ENCODE measurements around the gene SLC38A6.

Gene SLC38A6

DNA sequence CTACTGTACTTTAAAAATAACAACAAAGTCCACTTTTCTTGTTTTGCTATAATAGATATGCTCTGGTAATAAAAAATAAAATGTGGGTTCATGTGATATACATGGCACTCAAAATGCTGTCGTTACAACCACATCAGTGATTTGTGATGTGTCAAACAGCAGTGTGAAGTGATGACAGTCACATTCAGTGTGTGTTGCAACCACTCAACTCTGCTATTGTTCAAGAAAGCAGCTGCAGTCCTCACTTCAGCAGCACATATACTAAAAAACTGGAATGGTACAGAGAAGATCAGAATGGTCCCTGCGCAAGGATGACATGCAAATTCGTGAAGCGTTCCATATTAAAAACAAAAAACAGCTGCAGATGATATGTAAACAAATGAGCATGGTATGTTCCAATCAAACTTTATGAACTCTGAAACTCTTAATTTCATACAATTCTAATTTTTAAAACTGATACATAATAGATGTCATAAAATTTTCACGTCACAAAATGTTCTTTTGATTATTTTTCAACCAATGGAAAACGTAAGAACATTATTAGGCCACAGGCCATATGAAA lies 6.9 kb upstream of the SLC38A6 start:
- TF ChIP-seq, protein P1, sequence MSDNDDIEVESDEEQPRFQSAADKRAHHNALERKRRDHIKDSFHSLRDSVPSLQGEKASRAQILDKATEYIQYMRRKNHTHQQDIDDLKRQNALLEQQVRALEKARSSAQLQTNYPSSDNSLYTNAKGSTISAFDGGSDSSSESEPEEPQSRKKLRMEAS (IDR thresholded peaks at IDR 0.05): no peak
- TF ChIP-seq CEBPB (IDR thresholded peaks at IDR 0.05): no peak
- no peak for TF ChIP-seq CREB1 (IDR thresholded peaks at IDR 0.05; ENCODE audit: low read depth)
- TF ChIP-seq TAF1 (IDR thresholded peaks at IDR 0.05; ENCODE audit: low read depth): no peak
- no peak for TF ChIP-seq FOXM1 (IDR thresholded peaks at IDR 0.05; ENCODE audit: borderline replicate concordance, low read depth)
- TF ChIP-seq, protein P2, sequence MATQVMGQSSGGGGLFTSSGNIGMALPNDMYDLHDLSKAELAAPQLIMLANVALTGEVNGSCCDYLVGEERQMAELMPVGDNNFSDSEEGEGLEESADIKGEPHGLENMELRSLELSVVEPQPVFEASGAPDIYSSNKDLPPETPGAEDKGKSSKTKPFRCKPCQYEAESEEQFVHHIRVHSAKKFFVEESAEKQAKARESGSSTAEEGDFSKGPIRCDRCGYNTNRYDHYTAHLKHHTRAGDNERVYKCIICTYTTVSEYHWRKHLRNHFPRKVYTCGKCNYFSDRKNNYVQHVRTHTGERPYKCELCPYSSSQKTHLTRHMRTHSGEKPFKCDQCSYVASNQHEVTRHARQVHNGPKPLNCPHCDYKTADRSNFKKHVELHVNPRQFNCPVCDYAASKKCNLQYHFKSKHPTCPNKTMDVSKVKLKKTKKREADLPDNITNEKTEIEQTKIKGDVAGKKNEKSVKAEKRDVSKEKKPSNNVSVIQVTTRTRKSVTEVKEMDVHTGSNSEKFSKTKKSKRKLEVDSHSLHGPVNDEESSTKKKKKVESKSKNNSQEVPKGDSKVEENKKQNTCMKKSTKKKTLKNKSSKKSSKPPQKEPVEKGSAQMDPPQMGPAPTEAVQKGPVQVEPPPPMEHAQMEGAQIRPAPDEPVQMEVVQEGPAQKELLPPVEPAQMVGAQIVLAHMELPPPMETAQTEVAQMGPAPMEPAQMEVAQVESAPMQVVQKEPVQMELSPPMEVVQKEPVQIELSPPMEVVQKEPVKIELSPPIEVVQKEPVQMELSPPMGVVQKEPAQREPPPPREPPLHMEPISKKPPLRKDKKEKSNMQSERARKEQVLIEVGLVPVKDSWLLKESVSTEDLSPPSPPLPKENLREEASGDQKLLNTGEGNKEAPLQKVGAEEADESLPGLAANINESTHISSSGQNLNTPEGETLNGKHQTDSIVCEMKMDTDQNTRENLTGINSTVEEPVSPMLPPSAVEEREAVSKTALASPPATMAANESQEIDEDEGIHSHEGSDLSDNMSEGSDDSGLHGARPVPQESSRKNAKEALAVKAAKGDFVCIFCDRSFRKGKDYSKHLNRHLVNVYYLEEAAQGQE (IDR thresholded peaks at IDR 0.05; ENCODE audit: low read depth): no peak
- TF ChIP-seq YY1 (IDR thresholded peaks at IDR 0.05; ENCODE audit: low read depth): no peak
- no peak for TF ChIP-seq EGR1 (IDR thresholded peaks at IDR 0.05)
- no peak for TF ChIP-seq EP300 (IDR thresholded peaks at IDR 0.05; ENCODE audit: borderline replicate concordance)
- TF ChIP-seq TEAD4 (IDR thresholded peaks at IDR 0.05): no peak
- TF ChIP-seq RAD21 (IDR thresholded peaks at IDR 0.05; ENCODE audit: low read depth): no peak
- TF ChIP-seq USF1 (IDR thresholded peaks at IDR 0.05): no peak
- no peak for TF ChIP-seq NFIC (IDR thresholded peaks at IDR 0.05)
- TF ChIP-seq TCF12 (IDR thresholded peaks at IDR 0.05; ENCODE audit: low read depth): no peak
- no peak for TF ChIP-seq ZBTB7A (IDR thresholded peaks at IDR 0.05; ENCODE audit: low read depth)

GRCh38 chr14:60975551-60975950 lies 5.5 kb upstream of the SLC38A6 start:
- TF ChIP-seq, protein P1 (IDR thresholded peaks at IDR 0.05): no peak
- TF ChIP-seq YY1 (IDR thresholded peaks at IDR 0.05; ENCODE audit: low read depth) (no peak), USF1 (IDR thresholded peaks at IDR 0.05) (no peak), RAD21 (IDR thresholded peaks at IDR 0.05; ENCODE audit: low read depth) (no peak), NFIC (IDR thresholded peaks at IDR 0.05) (no peak), TAF1 (IDR thresholded peaks at IDR 0.05; ENCODE audit: low read depth) (no peak), EGR1 (IDR thresholded peaks at IDR 0.05) (no peak), EP300 (IDR thresholded peaks at IDR 0.05; ENCODE audit: borderline replicate concordance) (no peak), TCF12 (IDR thresholded peaks at IDR 0.05; ENCODE audit: low read depth) (no peak), CEBPB (IDR thresholded peaks at IDR 0.05) (no peak), CREB1 (IDR thresholded peaks at IDR 0.05; ENCODE audit: low read depth) (no peak), ZBTB7A (IDR thresholded peaks at IDR 0.05; ENCODE audit: low read depth) (no peak), FOXM1 (IDR thresholded peaks at IDR 0.05; ENCODE audit: borderline replicate concordance, low read depth) (no peak), TEAD4 (IDR thresholded peaks at IDR 0.05) (no peak)
- TF ChIP-seq, protein P2 (IDR thresholded peaks at IDR 0.05; ENCODE audit: low read depth): no peak

- no peak for TF ChIP-seq EP300 (IDR thresholded peaks at IDR 0.05; ENCODE audit: borderline replicate concordance)
- no peak for TF ChIP-seq TEAD4 (IDR thresholded peaks at IDR 0.05)
These were observed 3.2 kb upstream of the SLC38A6 start for GRCh38 chr14:60977847-60978246.

DNA sequence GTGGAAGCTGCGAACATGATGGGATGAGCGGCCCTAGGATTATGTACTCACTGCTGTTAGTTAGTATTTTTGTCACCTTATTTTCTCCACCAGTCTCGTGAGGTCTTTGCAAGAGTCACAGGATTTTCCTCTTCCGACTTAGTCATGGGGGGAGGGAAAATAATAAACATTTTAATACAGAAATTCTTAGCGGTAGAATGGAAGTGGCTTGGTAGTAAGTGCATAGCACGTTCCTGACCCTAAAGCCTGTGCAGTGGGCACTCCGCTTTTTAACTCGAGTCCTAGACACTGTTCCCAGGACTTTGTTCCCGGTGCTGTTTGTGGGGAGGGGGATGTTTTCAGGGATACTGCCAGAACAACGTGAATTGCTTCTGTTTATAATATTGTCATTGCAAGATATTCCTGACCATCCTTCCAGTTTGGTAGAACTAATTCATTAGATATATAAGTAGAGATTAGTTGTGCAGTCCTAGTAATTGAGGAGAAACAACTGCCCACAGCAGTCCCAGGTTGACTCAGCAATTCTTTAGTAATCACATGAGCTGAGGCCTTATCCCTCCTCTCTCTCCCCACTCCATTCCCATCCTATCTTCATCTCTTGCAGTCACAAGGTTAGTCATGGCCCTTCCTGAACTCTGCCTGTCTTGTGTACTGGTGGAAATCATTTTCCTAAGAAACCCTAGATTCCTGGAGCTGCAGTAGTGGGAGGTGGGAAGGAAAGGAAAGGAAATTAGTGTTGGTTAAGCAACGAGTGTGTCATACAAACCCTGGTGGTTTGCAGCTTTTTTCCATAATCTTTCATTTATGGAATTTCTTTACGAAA lies 799 bp downstream of the SLC38A6 start:
- TF ChIP-seq FOXM1 (IDR thresholded peaks at IDR 0.05; ENCODE audit: borderline replicate concordance, low read depth) (no peak), EP300 (IDR thresholded peaks at IDR 0.05; ENCODE audit: borderline replicate concordance) (no peak), CEBPB (IDR thresholded peaks at IDR 0.05) (no peak), TEAD4 (IDR thresholded peaks at IDR 0.05) (no peak), NFIC (IDR thresholded peaks at IDR 0.05) (no peak), ZBTB7A (IDR thresholded peaks at IDR 0.05; ENCODE audit: low read depth) (no peak), USF1 (IDR thresholded peaks at IDR 0.05) (no peak), RAD21 (IDR thresholded peaks at IDR 0.05; ENCODE audit: low read depth) (no peak), YY1 (IDR thresholded peaks at IDR 0.05; ENCODE audit: low read depth) (no peak), CREB1 (IDR thresholded peaks at IDR 0.05; ENCODE audit: low read depth) (no peak), EGR1 (IDR thresholded peaks at IDR 0.05) (no peak), TAF1 (IDR thresholded peaks at IDR 0.05; ENCODE audit: low read depth) (no peak), TCF12 (IDR thresholded peaks at IDR 0.05; ENCODE audit: low read depth) (no peak)
- TF ChIP-seq, protein P1 (IDR thresholded peaks at IDR 0.05): no peak
- TF ChIP-seq, protein P2 (IDR thresholded peaks at IDR 0.05; ENCODE audit: low read depth): no peak

Measured in Ishikawa (cell line).